GM15510 (cell line): Measurements from ENCODE around the gene CABP7.

ENCODE experiments used
- POLR2A ChIP-seq: IDR thresholded peaks from 3 replicates; pipeline ENCODE4 v1.6.1; 2011; ENCODE audit warnings: borderline replicate concordance; ENCODE audit not compliant: insufficient read length; ENCODE audit errors: extremely low read depth

The CABP7 gene

GRCh38 chr22:29731058-29731850 is 11.5 kb downstream of the CABP7 start:
- no peak for TF ChIP-seq POLR2A

DNA sequence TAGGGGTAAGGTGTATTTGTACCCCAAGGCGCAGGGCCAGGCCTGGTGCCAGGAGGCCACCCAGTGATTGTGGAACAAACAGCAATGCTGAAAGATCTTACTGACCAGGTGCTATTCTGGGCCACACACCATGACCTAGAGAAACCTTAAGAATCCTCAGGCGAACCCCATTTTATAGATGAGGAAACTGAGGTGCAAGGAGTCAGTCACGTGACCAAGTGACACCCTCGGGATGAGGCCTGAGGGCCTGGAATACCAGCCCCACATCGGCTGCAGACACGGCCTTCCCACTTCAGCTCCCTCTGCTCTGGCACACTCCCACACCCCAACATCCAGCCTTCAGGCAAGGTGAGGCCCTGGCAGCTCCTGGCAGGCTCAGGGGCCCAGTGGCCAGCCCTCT is 13.1 kb downstream of the CABP7 start:
- TF ChIP-seq POLR2A, result no peak

DNA sequence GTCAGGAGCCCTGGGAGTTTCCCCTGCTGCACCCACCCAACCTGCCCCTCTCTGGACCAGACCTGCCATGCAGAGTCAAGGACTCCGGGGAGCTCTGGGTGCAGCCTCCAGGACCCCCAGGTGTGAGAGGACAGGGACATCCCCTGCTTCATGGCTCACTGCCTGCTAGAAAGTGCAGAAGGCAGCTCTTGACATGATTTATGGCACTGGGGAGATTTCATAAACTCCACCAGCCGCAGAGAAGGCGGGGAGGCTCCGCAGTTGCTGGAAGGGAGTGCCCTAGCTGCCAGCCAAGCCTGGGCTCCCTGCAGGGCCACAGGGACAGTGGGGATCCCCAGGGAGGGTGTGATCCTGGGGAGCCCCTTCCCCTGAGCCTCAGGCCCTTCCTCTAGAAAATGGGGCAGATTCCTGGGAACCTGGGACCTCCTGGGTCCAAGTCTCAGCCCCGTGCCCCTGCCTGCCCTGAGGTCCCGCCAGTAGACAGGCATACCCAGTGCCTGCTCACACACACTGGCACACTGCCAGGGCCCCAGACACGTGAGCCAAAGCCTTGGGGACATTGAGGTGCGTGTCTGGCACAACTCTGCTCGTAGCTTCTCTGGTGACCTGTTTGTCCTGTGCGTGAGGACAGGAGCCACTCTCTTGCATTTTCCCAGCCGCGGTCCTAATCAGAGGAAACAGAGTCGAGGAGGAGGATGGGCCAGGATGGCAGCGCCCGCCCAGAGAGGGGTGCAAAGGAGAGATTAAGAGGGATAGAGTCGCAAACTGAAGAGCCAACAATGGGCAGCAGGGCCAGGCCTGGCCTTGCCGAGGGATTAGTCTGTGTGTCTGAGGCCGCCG is 13.8 kb downstream of the CABP7 start:
- TF ChIP-seq POLR2A, result no peak

- no peak for TF ChIP-seq POLR2A
These were observed 14.6 kb downstream of the CABP7 start for GRCh38 chr22:29734406-29734805.

GRCh38 chr22:29734838-29735237 is 15.0 kb downstream of the CABP7 start:
- no peak for TF ChIP-seq POLR2A

DNA sequence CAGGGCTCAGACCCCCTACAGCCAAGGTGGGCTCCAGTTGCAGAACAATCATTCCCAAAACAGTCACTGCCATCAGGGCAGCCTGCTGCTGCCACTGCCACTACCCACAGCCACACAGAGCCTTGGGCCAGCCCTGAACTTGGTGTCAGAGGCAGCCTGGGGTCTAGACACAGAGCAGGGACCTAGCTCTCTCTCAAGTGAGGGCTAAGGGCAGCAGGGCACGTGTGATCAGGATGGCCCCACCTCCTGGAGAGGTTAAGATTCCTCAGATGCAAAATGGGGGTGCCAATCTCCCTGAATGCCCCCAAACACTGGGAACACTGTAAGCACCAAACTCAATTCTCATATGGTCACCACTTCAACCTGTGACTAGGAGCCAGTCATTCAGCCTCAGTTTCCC is 15.6 kb downstream of the CABP7 start:
- TF ChIP-seq POLR2A, result no peak

GRCh38 chr22:29737251-29738117 is 17.7 kb downstream of the CABP7 start:
- no peak for TF ChIP-seq POLR2A

- TF ChIP-seq POLR2A, result no peak
These were observed 18.5 kb downstream of the CABP7 start for GRCh38 chr22:29738118-29738815.

DNA sequence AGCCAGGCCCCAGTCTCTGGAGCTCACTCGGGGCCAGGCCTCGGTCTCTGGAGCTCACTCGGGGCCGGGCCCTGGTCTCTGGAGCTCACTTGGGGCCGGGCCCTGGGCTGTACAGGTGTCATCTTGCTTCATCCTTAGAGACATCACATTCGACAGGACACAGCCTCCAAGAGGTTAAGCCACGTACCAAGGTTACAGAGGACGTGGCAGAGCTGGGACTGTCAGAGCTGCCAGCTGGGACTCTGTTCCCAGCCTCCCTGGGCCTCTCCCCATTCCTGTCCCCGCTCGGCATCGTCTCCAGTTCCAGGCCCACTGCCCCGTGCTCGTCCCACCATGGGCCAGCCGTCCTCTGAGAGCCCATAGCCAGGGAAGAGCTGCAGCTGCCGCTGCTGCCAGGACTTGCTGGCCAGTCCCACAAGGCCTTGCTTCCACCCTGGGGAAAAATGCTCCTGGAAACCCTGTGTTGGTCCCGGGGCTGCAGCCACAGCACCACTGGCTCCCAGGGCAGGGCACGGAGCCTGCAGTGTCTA is 19.6 kb downstream of the CABP7 start:
- TF ChIP-seq POLR2A, result no peak

GRCh38 chr22:29740216-29740615 is 20.4 kb downstream of the CABP7 start:
- no peak for TF ChIP-seq POLR2A

DNA sequence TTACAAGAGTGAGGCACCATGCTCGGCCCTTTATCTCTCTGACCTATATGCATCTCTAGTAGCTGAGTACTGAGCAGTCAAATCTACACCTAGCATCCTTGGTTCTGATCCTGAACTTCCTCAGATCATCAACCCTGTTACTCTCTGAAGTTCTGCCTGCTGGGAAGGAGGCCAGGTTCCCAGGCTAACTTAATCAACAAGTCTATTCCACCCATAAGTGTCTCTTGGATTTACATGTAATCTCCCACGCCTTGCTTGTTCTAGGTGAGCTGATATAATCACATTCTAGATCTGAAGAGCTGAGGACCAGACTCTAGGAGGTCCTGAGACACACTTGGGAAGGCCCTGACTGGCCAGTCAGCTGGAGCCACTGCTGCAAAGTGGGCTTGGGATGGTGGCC is 22.1 kb downstream of the CABP7 start:
- TF ChIP-seq POLR2A, result no peak

DNA sequence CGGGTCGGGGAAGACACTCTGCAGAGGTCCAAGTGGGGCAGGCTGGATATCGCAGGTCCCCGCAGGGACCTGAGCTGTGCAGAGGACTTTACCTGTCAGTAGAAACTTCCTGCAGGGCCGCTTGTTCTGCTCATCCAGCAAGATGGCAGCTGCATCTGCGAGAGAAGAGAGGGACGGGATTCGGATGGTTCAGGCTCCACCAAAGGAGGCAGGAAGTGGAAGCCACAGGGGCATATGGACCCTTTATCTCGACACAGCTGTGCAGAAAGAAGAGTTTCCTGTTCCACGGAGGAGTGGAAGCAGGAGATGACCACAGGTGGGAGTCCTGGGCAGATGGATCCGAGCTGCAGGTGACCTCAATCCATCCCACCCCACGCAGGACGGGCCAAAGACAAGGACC is 22.5 kb downstream of the CABP7 start:
- no peak for TF ChIP-seq POLR2A

DNA sequence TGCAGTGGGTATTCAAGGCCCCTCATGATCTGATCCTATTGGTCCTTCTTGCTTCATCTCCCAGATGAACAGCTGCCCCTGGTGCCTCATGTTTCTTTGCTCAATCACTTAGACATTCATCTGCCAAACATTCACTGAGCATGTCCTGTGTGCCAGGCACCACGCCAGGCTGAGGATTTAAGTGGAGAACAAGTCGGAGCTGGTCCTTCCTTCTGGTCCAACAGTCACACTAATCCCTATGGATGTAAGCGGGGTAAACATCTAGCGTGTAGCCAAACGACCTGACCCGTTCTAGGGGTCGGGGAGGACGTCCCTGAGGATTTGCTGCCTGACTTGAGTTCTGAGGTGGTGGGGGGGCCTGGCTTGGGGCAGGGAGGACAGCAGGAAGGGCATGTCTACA is 25.1 kb downstream of the CABP7 start:
- TF ChIP-seq POLR2A, result no peak

DNA sequence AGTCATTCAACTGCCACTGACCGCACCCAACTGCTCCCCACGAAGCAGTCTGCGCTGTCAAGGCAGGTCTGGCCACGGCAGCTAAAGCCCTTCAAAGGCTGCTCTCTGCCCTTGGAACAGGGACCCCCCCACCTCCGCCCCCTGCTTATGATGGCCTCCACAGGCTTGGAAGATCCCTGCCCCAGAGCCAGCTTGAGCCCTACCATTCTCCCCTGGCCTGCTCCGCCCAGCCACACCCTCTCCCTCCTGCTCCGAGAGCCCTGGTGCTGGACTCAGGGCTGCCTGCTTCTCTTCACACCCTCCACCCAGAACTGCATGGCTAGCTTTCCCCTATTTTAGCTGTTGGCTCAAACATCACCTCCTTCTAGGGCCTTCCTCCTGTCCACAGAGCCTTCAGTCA is 28.0 kb downstream of the CABP7 start:
- no peak for TF ChIP-seq POLR2A
